ENCODE data around the gene ZNF286A.
A peak's percentile ranks its signal among the peaks of the same experiment; 100 is the strongest.
"Not testable (repeated sequence)": the region's sequence is repeated elsewhere in the genome, so short reads cannot be mapped to it uniquely, and the experiment has no call there.

Gene ZNF286A

DNA sequence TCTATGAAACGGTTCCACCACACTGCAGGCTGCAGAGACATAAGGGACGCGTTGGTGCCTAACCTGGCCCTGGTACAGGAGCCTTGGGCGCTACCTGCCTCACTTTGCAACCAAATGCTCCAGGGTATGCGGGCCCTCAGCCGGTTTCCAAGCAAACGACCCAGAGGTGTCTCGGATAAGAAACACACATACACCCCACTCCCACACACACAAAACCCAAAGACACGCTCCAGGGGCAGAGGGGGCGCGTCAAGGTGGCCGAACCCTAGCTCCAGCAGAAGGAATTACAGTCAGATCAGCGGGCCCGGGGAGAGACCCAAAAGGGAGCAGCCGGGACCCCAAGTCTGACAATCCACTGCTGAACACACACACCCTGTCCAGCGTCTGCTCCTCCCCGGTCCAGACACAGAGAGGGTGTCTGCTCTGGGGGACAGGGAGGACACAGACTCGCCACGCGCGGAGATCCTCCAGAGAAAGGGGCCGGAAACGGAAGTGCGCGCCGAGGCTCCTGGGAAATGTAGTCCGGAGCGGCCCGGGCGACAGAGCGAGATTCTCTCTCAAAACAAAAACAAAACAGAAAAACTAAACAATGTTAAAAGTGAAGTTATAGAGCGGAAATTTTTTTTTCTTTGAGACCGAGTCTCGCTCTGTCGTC, 15.6 kb upstream of the ZNF286A start, which contains the start of gene TRIM16:
Gene TRIM16, minus strand, starts transcription at position 488 of the 655 bp plus-strand sequence. CDS start 32,702 bp downstream, outside the sequence.
- not testable (repeated sequence) for H3K4me1 ChIP-seq (ENCODE audit: control insufficient read depth, insufficient read depth, low read depth, low read length); H2BK120ac ChIP-seq (ENCODE audit: low read depth, low read length); H3K9me3 ChIP-seq (ENCODE audit: control insufficient read depth, low read length); H3K27ac ChIP-seq (ENCODE audit: low read length, poor library complexity, severe bottlenecking); H4K91ac ChIP-seq (ENCODE audit: low read length); H2BK15ac ChIP-seq (ENCODE audit: low read depth, poor library complexity, severe bottlenecking); H3K4ac ChIP-seq (ENCODE audit: low read depth in 1 of 2, low read length in 2 of 2); H3K36me3 ChIP-seq (ENCODE audit: control insufficient read depth in 1 of 2, insufficient read depth in 2 of 2, low read depth in 1 of 2, low read length in 2 of 2); H3K23ac ChIP-seq (ENCODE audit: low read length in 2 of 2); H2BK5ac ChIP-seq (ENCODE audit: low read depth, low read length, poor library complexity, severe bottlenecking); H3K14ac ChIP-seq (ENCODE audit: low read length in 2 of 2); H3K27me3 ChIP-seq (ENCODE audit: control insufficient read depth in 1 of 2, insufficient read depth in 1 of 2, low read length in 2 of 2); H2BK12ac ChIP-seq (ENCODE audit: low read length in 2 of 2); H2AK5ac ChIP-seq (ENCODE audit: low read length, severe bottlenecking); H3K79me1 ChIP-seq (replicated peaks; ENCODE audit: low read length, poor library complexity, severe bottlenecking)
- WGBS, result under 1% methylated on average over 7 of the region's 35 CpGs
- peak; percentile 72 for DNase-seq
- H3K4me3 ChIP-seq (ENCODE audit: insufficient read depth in 1 of 2, low read depth in 1 of 2, low read length in 2 of 2), result peak within 1 kb of the TSS; percentile 62 to 84
- peak within 1 kb of the TSS; percentile 74 for H3K4me2 ChIP-seq (ENCODE audit: low read length, poor library complexity, severe bottlenecking)
- peak within 1 kb of the TSS in 1 of 2 experiments; percentile 49 for H3K18ac ChIP-seq (ENCODE audit: low read depth in 1 of 2, low read length in 2 of 2)
- peak within 1 kb of the TSS; percentile 85 for H4K8ac ChIP-seq (ENCODE audit: low read length)
- peak within 1 kb of the TSS; percentile 89 for H3K9ac ChIP-seq (ENCODE audit: low read length)
- H2AFZ ChIP-seq (ENCODE audit: low read depth, low read length), result peak within 1 kb of the TSS; percentile 88

DNA sequence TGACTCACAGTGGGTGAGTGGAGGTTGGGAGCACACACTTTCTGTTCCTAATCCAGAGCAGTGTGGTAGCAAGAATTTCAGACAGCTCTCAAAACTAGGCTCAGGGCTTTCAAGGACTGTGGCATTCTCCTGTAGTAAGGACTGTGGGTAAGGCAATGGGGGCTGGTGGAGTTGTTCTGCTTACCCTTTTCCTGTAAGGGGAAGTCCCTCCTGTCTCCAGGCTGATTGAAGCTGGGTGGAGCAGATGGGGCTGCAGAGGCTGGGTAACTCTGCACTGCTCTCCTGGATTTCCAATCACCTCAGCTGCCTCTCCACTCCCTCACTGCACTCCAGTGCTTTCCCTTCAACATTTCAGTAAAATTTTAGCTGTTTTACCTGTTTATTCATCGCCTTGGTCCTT, 12.1 kb upstream of the ZNF286A start:
- not testable (repeated sequence) for H3K4me3 ChIP-seq (ENCODE audit: insufficient read depth in 1 of 2, low read depth in 1 of 2, low read length in 2 of 2); H2BK5ac ChIP-seq (ENCODE audit: low read depth, low read length, poor library complexity, severe bottlenecking)
- 89% methylated on average over 1 of the region's 1 CpG for WGBS

DNA sequence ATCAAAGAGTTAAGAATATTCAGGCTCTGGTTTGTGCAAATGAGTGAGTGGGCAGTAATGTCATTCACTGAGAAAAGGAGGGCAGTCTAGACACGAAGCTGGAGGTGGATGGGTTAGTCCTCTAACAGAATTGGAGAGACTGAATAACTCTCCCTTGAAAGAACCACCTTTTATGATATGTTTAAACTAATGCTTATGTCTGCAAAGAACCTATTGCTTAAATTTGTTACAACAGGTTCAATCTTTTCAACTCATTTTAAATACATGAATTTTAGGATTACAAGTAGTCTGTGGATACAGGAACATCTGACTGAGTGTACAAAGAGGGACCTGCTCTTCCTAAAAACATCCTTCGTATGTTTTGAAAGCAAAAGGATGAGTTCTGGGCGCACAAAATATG, 585 bp upstream of the ZNF286A start:
- not testable (repeated sequence) for H3K4ac ChIP-seq (ENCODE audit: low read depth in 1 of 2, low read length in 2 of 2); H2BK120ac ChIP-seq (ENCODE audit: low read depth, low read length); H3K4me1 ChIP-seq (ENCODE audit: control insufficient read depth, insufficient read depth, low read depth, low read length); H2BK12ac ChIP-seq (ENCODE audit: low read length in 2 of 2); H3K36me3 ChIP-seq (ENCODE audit: control insufficient read depth in 1 of 2, insufficient read depth in 2 of 2, low read depth in 1 of 2, low read length in 2 of 2); H3K18ac ChIP-seq (ENCODE audit: low read depth in 1 of 2, low read length in 2 of 2); H3K9me3 ChIP-seq (ENCODE audit: control insufficient read depth, low read length); H4K91ac ChIP-seq (ENCODE audit: low read length); H3K14ac ChIP-seq (ENCODE audit: low read length in 2 of 2); H4K8ac ChIP-seq (ENCODE audit: low read length); H2BK5ac ChIP-seq (ENCODE audit: low read depth, low read length, poor library complexity, severe bottlenecking); H3K79me1 ChIP-seq (replicated peaks; ENCODE audit: low read length, poor library complexity, severe bottlenecking); H3K4me2 ChIP-seq (ENCODE audit: low read length, poor library complexity, severe bottlenecking); H2AK5ac ChIP-seq (ENCODE audit: low read length, severe bottlenecking); H2AFZ ChIP-seq (ENCODE audit: low read depth, low read length); H2BK15ac ChIP-seq (ENCODE audit: low read depth, poor library complexity, severe bottlenecking); H3K23ac ChIP-seq (ENCODE audit: low read length in 2 of 2); H3K27me3 ChIP-seq (ENCODE audit: control insufficient read depth in 1 of 2, insufficient read depth in 1 of 2, low read length in 2 of 2)
- no CpG with 5 or more reads among the region's 3 CpGs for WGBS
- Histone ChIP-seq H3K27ac (ENCODE audit: low read length, poor library complexity, severe bottlenecking) (peak overlapping the region; percentile 45), H3K9ac (ENCODE audit: low read length) (peak overlapping the region; percentile 84), H3K4me3 (ENCODE audit: insufficient read depth in 1 of 2, low read depth in 1 of 2, low read length in 2 of 2) (peak overlapping the region in 1 of 2 experiments; percentile 78)
- peak; percentile 10 for DNase-seq

More for the DNA sequence above, 12.1 kb upstream of the ZNF286A start:
- not testable (repeated sequence) for H3K36me3 ChIP-seq (ENCODE audit: control insufficient read depth in 1 of 2, insufficient read depth in 2 of 2, low read depth in 1 of 2, low read length in 2 of 2); H3K4ac ChIP-seq (ENCODE audit: low read depth in 1 of 2, low read length in 2 of 2); H3K27me3 ChIP-seq (ENCODE audit: control insufficient read depth in 1 of 2, insufficient read depth in 1 of 2, low read length in 2 of 2); H3K4me1 ChIP-seq (ENCODE audit: control insufficient read depth, insufficient read depth, low read depth, low read length); H2AK5ac ChIP-seq (ENCODE audit: low read length, severe bottlenecking); H3K27ac ChIP-seq (ENCODE audit: low read length, poor library complexity, severe bottlenecking); H3K79me1 ChIP-seq (replicated peaks; ENCODE audit: low read length, poor library complexity, severe bottlenecking); H3K18ac ChIP-seq (ENCODE audit: low read depth in 1 of 2, low read length in 2 of 2); H3K23ac ChIP-seq (ENCODE audit: low read length in 2 of 2); H2BK15ac ChIP-seq (ENCODE audit: low read depth, poor library complexity, severe bottlenecking); DNase-seq; H3K14ac ChIP-seq (ENCODE audit: low read length in 2 of 2); H3K4me2 ChIP-seq (ENCODE audit: low read length, poor library complexity, severe bottlenecking); H4K8ac ChIP-seq (ENCODE audit: low read length); H3K9ac ChIP-seq (ENCODE audit: low read length); H2BK12ac ChIP-seq (ENCODE audit: low read length in 2 of 2); H2BK120ac ChIP-seq (ENCODE audit: low read depth, low read length); H4K91ac ChIP-seq (ENCODE audit: low read length); H2AFZ ChIP-seq (ENCODE audit: low read depth, low read length); H3K9me3 ChIP-seq (ENCODE audit: control insufficient read depth, low read length)

DNA sequence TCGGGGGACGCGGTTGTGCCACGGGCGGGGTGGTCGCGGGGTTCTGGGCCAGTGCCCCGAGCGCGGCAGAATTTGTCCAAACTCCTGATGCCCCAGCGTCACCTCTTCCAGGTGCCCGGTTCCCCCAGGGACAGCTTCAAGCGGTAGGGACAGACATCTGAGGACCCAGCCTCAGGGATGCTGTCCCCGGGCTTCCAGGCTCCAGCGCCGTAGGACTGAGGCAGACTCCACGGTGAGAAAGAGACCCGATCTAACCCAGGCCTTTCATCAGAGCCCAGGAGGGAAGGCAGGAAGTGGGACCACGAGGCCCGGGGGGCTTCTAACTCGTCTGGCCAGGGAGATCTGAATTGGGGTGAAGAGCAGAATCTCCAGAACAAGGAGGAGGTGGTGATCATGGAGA, 385 bp downstream of the ZNF286A start:
- H3K27ac ChIP-seq (ENCODE audit: low read length, poor library complexity, severe bottlenecking); H2BK120ac ChIP-seq (ENCODE audit: low read depth, low read length); H2BK5ac ChIP-seq (ENCODE audit: low read depth, low read length, poor library complexity, severe bottlenecking); H3K79me1 ChIP-seq (replicated peaks; ENCODE audit: low read length, poor library complexity, severe bottlenecking); H3K14ac ChIP-seq (ENCODE audit: low read length in 2 of 2); H2AK5ac ChIP-seq (ENCODE audit: low read length, severe bottlenecking); DNase-seq; H3K4me1 ChIP-seq (ENCODE audit: control insufficient read depth, insufficient read depth, low read depth, low read length); H3K27me3 ChIP-seq (ENCODE audit: control insufficient read depth in 1 of 2, insufficient read depth in 1 of 2, low read length in 2 of 2); H4K8ac ChIP-seq (ENCODE audit: low read length); H3K4ac ChIP-seq (ENCODE audit: low read depth in 1 of 2, low read length in 2 of 2); H3K18ac ChIP-seq (ENCODE audit: low read depth in 1 of 2, low read length in 2 of 2); H3K23ac ChIP-seq (ENCODE audit: low read length in 2 of 2); H2BK12ac ChIP-seq (ENCODE audit: low read length in 2 of 2); H3K9me3 ChIP-seq (ENCODE audit: control insufficient read depth, low read length); H2BK15ac ChIP-seq (ENCODE audit: low read depth, poor library complexity, severe bottlenecking); H4K91ac ChIP-seq (ENCODE audit: low read length); H3K4me2 ChIP-seq (ENCODE audit: low read length, poor library complexity, severe bottlenecking): not testable (repeated sequence)
- H2AFZ ChIP-seq (ENCODE audit: low read depth, low read length), result peak overlapping the region; percentile 14
- H3K36me3 ChIP-seq (ENCODE audit: control insufficient read depth in 1 of 2, insufficient read depth in 2 of 2, low read depth in 1 of 2, low read length in 2 of 2), result peaks cover 7 to 18% of the 10 kb centered on the region in 2 experiments
- H3K4me3 ChIP-seq (ENCODE audit: insufficient read depth in 1 of 2, low read depth in 1 of 2, low read length in 2 of 2), result peak overlapping the region; percentile 64 to 78
- WGBS, result no CpG with 5 or more reads among the region's 21 CpGs
- peak overlapping the region; percentile 84 for H3K9ac ChIP-seq (ENCODE audit: low read length)

Measured in mesenchymal stem cell (in vitro differentiated cells and primary cell).